Stimulated activated CD4-positive, alpha-beta T cell treated with anti-CD3 and anti-CD28 coated beads, Interleukin-15, amount 100 ng/mL, for 24 hours (primary cell): ENCODE measurements around the gene AGPAT2.

Experiments used
- DNase-seq: peaks from one replicate; pipeline ENCODE4 v3.0.0-alpha.2; 2020

Gene AGPAT2

DNA sequence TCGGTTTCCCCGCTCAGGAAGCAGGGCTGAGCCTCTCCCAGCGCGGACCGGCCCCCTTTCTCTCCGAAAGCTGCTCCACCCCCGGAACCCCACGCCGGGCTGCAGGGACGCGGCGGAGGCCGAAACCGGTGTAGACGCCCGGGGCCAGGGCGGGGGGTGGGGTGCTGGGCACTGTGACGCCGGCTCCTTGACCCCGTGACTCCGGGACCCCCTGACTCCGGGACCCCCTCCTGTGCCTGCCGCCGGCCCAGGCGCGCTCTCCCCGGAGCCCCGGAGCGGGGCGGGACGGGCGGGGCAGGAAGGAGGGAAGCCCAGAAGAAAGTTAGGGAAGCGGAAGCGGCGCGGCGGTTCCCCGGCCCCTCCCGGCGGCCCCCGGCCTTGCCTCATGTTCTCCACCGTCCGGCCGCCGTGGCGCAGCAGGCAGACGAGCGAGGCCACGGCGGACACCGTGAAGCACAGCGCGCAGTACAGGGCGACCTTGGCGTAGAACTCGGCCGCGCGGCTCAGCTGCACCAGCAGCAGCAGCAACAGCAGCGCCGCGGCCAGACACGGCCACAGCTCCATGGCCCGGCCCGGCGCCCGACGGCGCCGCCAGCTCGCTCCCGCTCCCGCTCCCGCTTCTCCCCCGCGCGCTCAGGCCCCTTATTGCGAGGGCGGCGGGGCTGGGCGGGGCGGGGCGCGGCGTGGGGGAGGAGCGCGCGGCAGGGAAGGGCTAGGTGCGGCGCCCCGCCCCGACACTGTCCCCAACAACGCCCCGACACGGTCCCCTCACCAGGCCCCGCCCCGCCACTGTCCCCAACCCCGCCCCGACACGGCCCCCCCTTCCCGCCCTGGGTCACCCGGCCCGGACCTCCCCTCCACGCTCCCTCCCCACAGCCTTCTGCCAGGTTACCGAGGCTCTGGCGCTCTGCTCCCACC, at the start of gene AGPAT2:
Gene AGPAT2 (minus strand): TSS at position 664 of the 918 bp plus-strand sequence. CDS start 100 bp downstream, at position 564.
- DNase-seq: peak; percentile 84

DNA sequence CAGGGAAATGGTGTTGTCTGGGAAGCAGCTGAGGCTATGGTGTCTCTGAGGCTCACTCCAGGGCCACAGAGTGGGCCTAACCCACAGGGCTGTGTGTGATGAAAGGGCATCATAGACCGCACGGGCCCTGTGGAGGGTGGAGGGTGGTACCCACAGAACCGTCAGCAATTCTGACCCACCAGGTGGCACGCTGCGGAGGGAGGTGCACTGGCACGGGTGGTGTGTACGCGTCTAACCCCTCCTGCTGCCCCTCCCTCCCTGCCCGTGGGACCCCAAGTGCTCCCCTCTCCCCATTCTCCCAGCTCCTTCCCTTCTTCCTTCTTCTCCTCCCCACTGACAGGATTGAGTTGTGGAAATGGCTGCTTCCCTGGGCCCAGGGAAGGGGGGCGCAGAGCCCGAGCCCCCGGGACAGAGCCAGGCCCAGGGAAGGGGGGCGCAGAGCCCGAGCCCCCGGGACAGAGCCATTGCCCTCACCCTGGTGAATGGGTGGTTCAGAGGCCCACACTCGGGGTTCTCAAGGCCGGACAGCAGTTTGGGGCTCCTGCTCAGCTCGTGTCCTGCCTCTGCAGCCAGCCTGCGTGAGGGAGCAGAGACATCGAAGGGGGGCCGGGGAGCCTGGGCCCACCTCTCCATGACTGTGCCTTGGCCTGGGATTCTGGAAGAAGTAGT, 48.7 kb upstream of the AGPAT2 start:
- DNase-seq: no peak

- peak; percentile 30 for DNase-seq
Measured at GRCh38 chr9:136734837-136735496, 47.7 kb upstream of the AGPAT2 start.

GRCh38 chr9:136733611-136734010, 46.4 kb upstream of the AGPAT2 start:
- DNase-seq: no peak

GRCh38 chr9:136732444-136733178, 45.4 kb upstream of the AGPAT2 start:
- DNase-seq: no peak

- no peak for DNase-seq
Measured at GRCh38 chr9:136729926-136730325, 42.7 kb upstream of the AGPAT2 start.

- DNase-seq: peak; percentile 44
Measured at GRCh38 chr9:136729144-136729543, 41.9 kb upstream of the AGPAT2 start.

DNA sequence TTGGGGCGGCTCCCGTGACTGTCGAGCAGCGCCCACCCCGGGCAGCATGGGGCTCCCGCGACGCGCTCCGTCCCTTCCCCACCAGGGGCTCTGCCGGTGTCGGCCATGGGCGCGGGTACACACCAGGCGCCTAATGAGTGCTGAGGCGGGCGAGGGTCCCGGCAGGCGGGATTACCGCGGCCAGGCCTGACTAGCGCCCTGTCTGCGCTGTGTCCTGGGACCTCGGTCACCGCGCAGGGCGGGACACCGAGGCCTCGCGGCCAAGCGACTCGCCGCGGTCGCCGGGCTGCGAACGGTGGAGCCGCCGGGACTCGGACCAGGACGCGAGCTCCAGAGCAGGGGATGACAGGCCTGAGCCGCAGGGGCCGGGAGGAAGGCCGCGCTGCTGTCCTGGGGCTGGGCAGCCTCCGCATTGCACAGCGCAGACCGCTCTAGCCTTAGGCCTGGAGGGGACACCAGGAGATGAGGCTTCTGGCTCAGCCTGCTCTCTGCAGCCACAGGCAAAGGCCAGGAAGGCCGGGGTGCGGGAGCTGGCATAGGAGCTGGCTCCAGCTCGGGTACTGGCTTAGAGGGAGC, 41.4 kb upstream of the AGPAT2 start:
- DNase-seq: peak; percentile 39

DNA sequence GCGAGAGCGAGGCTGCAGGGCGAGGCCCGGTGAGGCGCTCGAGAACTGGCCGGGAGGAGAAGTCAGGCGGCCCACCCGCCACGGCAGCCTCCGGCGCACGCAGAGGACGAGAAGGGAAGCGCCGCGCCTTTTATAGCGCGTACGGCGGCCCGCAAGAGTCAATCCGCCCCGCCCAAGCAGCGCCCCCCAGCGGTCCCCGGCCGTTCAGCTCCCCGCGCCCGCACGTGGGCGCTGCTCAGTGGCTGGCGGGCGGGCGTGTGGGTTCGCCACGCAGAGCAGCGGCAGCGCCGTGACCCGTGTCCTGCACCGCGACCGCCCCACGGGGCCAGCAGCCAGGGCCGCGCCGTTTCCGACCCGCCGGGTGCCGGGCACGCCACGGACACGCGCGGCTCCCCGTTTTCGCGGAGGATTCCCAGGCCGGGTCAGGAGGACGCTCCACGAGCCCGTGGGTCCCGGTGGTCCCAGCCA, 40.9 kb upstream of the AGPAT2 start:
- peak; percentile 93 for DNase-seq

DNA sequence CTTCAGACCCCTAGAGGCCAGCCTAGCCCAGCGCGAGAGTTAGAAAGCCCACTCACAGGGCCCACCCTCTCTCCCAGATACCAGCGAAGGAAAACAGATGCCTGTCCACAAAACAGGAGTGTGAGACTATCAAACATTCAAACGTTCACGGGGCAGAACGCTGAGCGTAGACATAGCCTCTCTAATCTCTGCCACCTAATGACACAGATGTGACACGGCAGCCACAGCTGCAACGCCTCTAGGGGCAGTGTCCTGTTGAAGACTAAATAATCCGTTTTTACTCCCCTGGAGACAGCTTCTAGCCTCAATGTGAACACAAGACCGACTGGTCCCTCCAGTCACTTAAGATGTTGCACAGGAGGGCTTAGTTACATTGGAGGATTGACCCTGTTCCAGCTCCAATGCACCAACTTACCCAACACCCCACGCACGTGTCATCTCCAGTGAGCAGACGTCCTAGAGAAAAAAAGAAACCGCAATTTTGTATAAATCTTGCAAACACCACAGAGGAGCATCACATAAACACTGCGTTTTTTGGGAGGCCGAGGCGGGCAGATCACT, 39.5 kb upstream of the AGPAT2 start:
- DNase-seq: peak; percentile 57

GRCh38 chr9:136726118-136726517, 38.9 kb upstream of the AGPAT2 start:
- no peak for DNase-seq

- peak; percentile 24 for DNase-seq
Measured at GRCh38 chr9:136725612-136726011, 38.4 kb upstream of the AGPAT2 start.

- no peak for DNase-seq
Measured at GRCh38 chr9:136724772-136725171, 37.5 kb upstream of the AGPAT2 start.

GRCh38 chr9:136723989-136724388, 36.7 kb upstream of the AGPAT2 start:
- DNase-seq: no peak

- no peak for DNase-seq
Measured at GRCh38 chr9:136723362-136723976, 36.2 kb upstream of the AGPAT2 start.

DNA sequence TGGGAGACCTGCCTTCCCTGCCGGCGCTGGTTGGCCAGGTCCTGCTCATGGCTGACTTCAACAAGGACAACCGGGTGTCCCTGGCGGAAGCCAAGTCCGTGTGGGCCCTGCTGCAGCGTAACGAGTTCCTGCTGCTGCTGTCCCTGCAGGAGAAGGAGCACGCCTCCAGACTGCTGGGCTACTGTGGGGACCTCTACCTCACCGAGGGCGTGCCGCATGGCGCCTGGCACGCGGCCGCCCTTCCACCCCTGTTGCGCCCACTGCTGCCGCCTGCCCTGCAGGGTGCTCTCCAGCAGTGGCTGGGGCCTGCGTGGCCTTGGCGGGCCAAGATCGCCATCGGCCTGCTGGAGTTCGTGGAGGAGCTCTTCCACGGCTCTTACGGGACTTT, 35.7 kb upstream of the AGPAT2 start:
- peak; percentile 55 for DNase-seq

- peak; percentile 47 for DNase-seq
Measured at GRCh38 chr9:136722093-136722968, 35.1 kb upstream of the AGPAT2 start.

GRCh38 chr9:136721339-136722092, 34.3 kb upstream of the AGPAT2 start:
- peak; percentile 51 for DNase-seq

- no peak for DNase-seq
Measured at GRCh38 chr9:136720898-136721338, 33.7 kb upstream of the AGPAT2 start.
